HUES64 (cell line): Measurements from ENCODE around the gene RUFY3.
"Not testable (repeated sequence)": the region's sequence is repeated elsewhere in the genome, so short reads cannot be mapped to it uniquely, and the experiment has no call there.

Source experiments
- H3K27ac ChIP-seq: 2 replicates; pipeline ENCODE4 v1.7.0; 2013; ENCODE audit warnings: low read depth, low read length, inconsistent platforms
- H3K27me3 ChIP-seq: 2 replicates; pipeline ENCODE4 v1.6.1; 2013; ENCODE audit warnings: mild to moderate bottlenecking, low read length; ENCODE audit not compliant: insufficient read depth
- H3K36me3 ChIP-seq: 2 replicates; pipeline ENCODE4 v1.6.1; 2013; ENCODE audit warnings: mild to moderate bottlenecking, low read length; ENCODE audit not compliant: insufficient read depth
- H3K4me1 ChIP-seq: 2 replicates; pipeline ENCODE4 v1.6.1; 2013; ENCODE audit warnings: mild to moderate bottlenecking, low read length, moderate library complexity; ENCODE audit not compliant: insufficient read depth
- H3K4me3 ChIP-seq: 2 replicates; pipeline ENCODE4 v1.5.1; 2013; ENCODE audit warnings: mild to moderate bottlenecking, low read length, moderate library complexity
- H3K9ac ChIP-seq: 2 replicates; pipeline ENCODE4 v1.6.1; 2013; ENCODE audit warnings: mild to moderate bottlenecking, low read depth, low read length
- H3K9me3 ChIP-seq: 2 replicates; pipeline ENCODE4 v1.6.1; 2013; ENCODE audit warnings: low read depth, low read length; ENCODE audit not compliant: insufficient read depth
- WGBS: fragments of 150-250, 120-280 bp; methylation state at CpG from one replicate; pipeline ENCODE4 v1.1.7; 2013; ENCODE audit warnings: missing lambda C conversion rate; 5-methylcytosine and 5-hydroxymethylcytosine counted together

RUFY3 gene

DNA sequence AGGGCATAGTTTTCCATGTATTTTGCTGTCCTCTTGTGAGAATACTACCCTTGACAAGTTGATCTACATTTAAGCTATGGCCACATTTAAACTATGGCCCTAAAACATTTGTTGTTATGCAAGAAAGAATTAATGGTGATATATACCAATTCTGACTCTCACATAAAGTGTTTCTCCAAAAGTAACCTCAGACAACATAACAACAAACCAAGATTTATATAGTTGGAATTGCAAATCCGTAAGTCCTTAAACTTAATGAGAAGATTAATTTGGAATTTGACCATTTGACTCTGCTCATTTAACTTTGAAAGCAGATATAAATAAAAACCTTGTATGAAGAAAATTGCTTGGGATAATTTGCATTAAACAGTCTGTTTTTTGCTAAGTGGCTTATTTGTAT lies 38.9 kb downstream of the RUFY3 start:
- H3K9ac ChIP-seq, result no peak overlapping the region
- no peaks in the 10 kb centered on the region for H3K9me3 ChIP-seq
- WGBS, result no CpG with 5 or more reads among the region's 1 CpG
- no peaks in the 10 kb centered on the region for H3K4me1 ChIP-seq
- no peak overlapping the region for H3K4me3 ChIP-seq
- peaks cover 14% of the 10 kb centered on the region for H3K36me3 ChIP-seq
- no peak overlapping the region for H3K27ac ChIP-seq
- H3K27me3 ChIP-seq, result no peaks in the 10 kb centered on the region

DNA sequence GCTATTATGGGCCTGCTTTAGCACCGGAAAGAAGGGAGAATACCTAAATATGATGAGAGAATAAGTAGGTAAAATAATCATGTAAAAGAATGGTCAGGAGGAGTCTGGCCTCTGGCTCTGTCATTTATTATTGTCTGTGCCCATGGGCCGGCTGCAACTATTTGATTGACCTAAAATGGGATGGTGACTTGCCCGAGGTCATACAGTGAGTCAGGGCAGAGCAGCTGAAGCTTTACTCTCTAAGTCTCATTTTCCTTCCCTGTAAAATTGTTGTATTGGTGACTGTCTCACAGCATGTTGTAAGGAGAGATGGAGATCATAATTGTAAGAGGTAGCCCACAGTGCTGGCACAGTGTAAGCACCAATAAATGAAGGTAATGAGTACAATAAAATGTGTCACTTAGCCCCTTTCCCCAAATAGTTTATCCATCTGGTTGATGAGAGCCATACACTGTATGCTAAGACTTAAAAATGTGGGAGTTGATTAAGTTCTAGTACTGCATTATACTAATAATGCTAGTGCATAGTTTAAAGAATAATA lies 39.6 kb downstream of the RUFY3 start:
- 91% methylated on average over 3 of the region's 3 CpGs for WGBS
- no peak overlapping the region for H3K9ac ChIP-seq
- H3K36me3 ChIP-seq, result peaks cover 17% of the 10 kb centered on the region
- H3K27me3 ChIP-seq, result no peaks in the 10 kb centered on the region
- H3K4me1 ChIP-seq, result no peaks in the 10 kb centered on the region
- H3K27ac ChIP-seq, result no peak overlapping the region
- H3K4me3 ChIP-seq, result no peak overlapping the region
- no peaks in the 10 kb centered on the region for H3K9me3 ChIP-seq

DNA sequence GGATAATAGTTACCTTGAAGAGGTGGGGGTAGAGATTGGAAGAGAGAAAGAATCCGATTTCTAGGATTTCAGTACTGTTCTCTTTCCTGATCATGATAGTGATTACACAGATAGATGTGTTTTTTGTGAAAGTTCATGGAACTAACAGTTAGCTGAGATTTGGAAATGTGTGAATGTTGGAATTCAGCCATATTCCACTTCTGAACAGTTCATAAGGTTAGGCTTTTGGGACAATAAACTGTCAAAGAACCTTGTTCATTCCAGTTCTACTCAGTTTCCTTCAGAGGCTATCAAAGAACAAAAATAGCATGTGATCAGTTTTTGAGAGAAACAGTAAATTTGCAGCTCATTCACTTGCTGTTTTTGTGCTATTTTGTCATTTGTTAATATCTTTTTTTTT lies 43.6 kb downstream of the RUFY3 start:
- Histone ChIP-seq H3K4me1 (no peaks in the 10 kb centered on the region), H3K27ac (no peak overlapping the region), H3K9ac (no peak overlapping the region), H3K36me3 (peaks cover 42% of the 10 kb centered on the region), H3K4me3 (no peak overlapping the region), H3K27me3 (no peaks in the 10 kb centered on the region), H3K9me3 (no peaks in the 10 kb centered on the region)
- WGBS, result 95% methylated on average over 1 of the region's 1 CpG

DNA sequence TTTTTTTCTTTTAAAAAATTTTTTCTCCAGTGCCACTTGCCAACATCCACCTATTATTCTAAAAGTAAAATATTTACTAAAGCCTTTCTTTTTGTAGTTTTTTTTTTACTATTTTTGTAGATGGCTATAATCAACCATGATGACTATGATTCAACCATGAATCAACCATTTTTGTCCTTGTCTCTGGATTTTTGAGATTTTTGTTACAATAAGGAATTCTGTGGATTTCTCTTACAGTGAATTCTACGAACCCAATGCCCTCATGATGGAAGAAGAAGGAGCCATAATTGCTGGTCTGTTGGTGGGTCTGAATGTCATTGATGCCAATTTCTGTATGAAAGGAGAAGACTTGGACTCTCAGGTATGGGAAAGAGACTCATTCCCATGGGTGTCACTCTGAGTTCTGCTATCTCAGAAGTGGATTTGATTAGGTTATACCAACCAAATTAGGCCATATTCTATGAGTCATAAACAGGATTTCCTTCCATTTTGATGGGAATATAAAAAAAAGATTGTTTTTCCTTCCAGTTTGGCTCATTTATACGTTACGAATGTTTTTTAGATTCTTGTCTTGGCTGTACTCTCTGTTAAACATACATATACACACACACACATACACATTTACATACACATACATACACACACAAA lies 46.7 kb downstream of the RUFY3 start:
- H3K4me1 ChIP-seq, result no peaks in the 10 kb centered on the region
- no peaks in the 10 kb centered on the region for H3K9me3 ChIP-seq
- WGBS, result 94% methylated on average over 3 of the region's 3 CpGs
- H3K27ac ChIP-seq, result no peak overlapping the region
- H3K36me3 ChIP-seq, result peaks cover 50% of the 10 kb centered on the region
- no peaks in the 10 kb centered on the region for H3K27me3 ChIP-seq
- H3K9ac ChIP-seq, result no peak overlapping the region
- no peak overlapping the region for H3K4me3 ChIP-seq

DNA sequence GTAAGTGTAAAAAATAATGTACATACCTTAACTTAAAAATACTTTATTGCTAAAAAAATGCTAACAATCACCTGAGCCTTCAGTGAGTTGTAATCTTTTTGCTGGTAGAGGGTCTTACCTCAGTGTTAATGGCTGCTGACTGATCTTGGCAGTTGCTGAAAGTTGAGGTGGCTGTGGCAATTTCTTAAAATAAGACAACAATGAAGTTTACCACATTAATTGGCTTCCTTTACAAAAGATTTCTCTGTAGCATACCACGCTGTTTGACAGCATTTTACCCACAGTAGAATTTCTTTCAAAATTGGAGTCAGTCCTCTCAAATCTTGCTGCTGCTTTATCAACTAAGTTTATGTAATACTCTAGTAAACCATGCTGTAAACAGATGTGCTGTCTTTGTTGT lies 47.6 kb downstream of the RUFY3 start:
- H3K4me1 ChIP-seq, H3K27me3 ChIP-seq, H3K9me3 ChIP-seq, H3K4me3 ChIP-seq, H3K9ac ChIP-seq, H3K27ac ChIP-seq: not testable (repeated sequence)
- H3K36me3 ChIP-seq, result peaks cover 56% of the 10 kb centered on the region
- WGBS, result 100% methylated on average over 1 of the region's 1 CpG

DNA sequence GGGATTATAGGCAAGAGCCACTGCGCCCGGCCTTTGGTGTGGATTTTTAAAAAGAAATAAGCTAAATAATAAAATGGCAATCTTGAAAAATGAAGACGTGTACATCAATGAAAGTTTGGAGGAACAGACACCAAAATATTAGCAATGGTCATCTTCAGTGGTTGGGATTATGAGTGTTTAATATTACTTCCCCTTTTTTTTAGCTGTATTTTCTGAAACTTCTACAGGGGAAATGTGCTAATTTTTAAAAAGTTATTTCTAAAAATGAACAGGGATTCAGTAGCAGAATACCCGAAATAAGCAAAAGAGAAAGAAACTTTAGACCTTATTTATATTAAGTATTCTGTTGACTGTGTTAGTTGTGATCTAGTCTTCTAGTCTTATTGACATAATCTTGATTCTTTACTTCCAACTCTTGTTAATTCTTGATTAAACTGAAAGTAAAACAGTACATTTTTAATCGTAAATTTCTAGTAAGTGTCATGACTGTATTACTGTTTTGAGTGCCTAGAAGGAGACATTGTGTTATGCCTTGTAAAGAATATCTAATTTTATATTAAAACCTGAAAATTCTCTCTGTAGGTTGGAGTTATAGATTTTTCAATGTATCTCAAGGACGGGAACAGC lies 51.3 kb downstream of the RUFY3 start:
- Histone ChIP-seq H3K9ac (no peak overlapping the region), H3K4me3 (no peak overlapping the region), H3K4me1 (no peaks in the 10 kb centered on the region), H3K36me3 (peaks cover 46% of the 10 kb centered on the region), H3K9me3 (no peaks in the 10 kb centered on the region), H3K27ac (no peak overlapping the region), H3K27me3 (no peaks in the 10 kb centered on the region)
- WGBS, result 98% methylated on average over 5 of the region's 6 CpGs

DNA sequence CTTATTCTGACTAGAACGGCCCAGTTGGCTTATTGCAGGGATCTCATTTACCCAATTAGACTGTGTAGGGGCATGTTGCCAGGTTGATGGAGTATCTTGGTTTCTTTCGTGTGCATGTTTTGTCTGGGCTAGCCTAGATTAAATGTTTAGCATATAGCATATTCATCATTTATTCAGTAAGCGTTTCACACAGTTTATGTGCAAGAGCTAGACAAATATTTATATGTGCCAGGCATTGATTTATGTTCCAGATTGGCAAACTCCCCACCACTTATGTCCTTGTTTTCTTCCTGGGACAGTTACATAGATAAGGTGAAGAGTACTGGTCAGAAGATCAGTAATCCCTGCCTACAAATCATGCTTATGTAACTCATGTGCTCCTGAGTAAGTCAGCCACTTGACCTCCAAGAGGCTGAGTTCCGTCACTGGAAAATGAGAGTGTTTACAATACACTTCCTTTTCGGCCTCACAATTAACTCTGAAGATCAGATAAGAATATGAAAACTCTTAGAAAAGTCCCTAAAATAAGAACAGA lies 57.2 kb downstream of the RUFY3 start:
- no peaks in the 10 kb centered on the region for H3K27me3 ChIP-seq
- no peaks in the 10 kb centered on the region for H3K4me1 ChIP-seq
- no peak overlapping the region for H3K4me3 ChIP-seq
- WGBS, result 97% methylated on average over 2 of the region's 5 CpGs
- no peak overlapping the region for H3K9ac ChIP-seq
- H3K36me3 ChIP-seq, result peaks cover 45% of the 10 kb centered on the region
- H3K27ac ChIP-seq, result no peak overlapping the region
- H3K9me3 ChIP-seq, result no peaks in the 10 kb centered on the region

DNA sequence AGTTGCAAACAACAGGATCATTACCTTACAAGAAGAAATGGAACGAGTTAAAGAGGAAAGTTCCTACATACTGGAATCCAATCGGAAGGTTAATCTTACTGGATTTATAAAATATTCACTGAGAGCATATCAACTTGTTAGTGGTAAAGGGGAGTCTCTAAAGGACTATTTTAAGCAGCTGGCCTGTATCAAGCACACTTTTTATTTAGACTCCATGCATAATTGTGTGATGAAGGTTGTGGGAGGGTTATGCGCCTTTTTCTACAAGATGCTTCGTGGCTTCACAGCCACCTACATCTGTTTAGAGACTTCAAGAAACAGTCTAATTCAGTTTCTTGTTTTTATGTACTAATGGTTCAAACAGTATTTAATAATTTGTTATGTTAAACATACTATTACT lies 61.3 kb downstream of the RUFY3 start:
- 97% methylated on average over 4 of the region's 4 CpGs for WGBS
- no peak overlapping the region for H3K27ac ChIP-seq
- H3K4me1 ChIP-seq, result no peaks in the 10 kb centered on the region
- H3K27me3 ChIP-seq, result no peaks in the 10 kb centered on the region
- H3K9me3 ChIP-seq, result no peaks in the 10 kb centered on the region
- no peak overlapping the region for H3K9ac ChIP-seq
- H3K36me3 ChIP-seq, result peaks cover 65% of the 10 kb centered on the region
- H3K4me3 ChIP-seq, result no peak overlapping the region

DNA sequence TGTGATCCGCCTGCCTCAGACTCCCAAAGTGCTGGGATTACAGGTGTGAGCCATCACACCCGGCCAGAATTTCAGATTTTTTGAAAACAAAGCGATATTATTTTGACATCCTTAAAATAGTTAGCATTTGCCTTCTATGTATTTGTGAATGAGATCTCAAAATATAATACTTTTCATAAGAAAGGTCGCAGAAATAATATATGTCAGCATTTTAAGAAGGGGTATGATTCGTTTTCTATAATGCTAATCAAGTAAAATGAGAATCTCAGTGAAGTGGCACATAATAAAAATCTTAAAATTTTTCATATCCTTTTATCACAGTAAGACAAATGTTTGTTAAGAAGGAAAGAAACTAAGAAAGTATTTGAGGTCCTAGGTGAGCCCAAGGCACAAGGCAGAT lies 65.7 kb downstream of the RUFY3 start:
- no peaks in the 10 kb centered on the region for H3K4me1 ChIP-seq
- H3K27me3 ChIP-seq, result no peaks in the 10 kb centered on the region
- H3K36me3 ChIP-seq, result peaks cover 59% of the 10 kb centered on the region
- no peak overlapping the region for H3K9ac ChIP-seq
- H3K27ac ChIP-seq, result no peak overlapping the region
- no peak overlapping the region for H3K4me3 ChIP-seq
- no peaks in the 10 kb centered on the region for H3K9me3 ChIP-seq
- WGBS, result 92% methylated on average over 3 of the region's 5 CpGs

DNA sequence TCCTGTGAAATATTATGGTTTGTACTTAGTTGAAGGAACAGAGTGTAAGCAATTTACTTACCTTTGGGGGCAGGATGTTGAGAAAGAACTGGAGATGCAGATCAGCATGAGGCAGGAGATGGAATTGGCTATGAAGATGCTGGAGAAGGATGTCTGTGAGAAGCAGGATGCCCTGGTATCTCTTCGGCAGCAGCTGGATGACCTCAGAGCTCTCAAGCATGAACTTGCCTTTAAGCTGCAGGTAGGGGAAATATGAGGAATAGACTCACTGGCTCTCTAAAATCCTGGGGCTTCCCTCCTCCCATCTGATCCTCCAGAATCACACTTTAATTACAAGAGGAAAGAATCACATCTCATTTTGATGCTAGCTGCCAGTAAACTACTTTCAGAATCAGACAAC lies 67.0 kb downstream of the RUFY3 start:
- Histone ChIP-seq H3K4me1 (no peaks in the 10 kb centered on the region), H3K36me3 (peaks cover 55% of the 10 kb centered on the region), H3K9me3 (no peaks in the 10 kb centered on the region), H3K9ac (no peak overlapping the region), H3K27ac (no peak overlapping the region), H3K4me3 (no peak overlapping the region), H3K27me3 (no peaks in the 10 kb centered on the region)
- 100% methylated on average over 1 of the region's 1 CpG for WGBS

DNA sequence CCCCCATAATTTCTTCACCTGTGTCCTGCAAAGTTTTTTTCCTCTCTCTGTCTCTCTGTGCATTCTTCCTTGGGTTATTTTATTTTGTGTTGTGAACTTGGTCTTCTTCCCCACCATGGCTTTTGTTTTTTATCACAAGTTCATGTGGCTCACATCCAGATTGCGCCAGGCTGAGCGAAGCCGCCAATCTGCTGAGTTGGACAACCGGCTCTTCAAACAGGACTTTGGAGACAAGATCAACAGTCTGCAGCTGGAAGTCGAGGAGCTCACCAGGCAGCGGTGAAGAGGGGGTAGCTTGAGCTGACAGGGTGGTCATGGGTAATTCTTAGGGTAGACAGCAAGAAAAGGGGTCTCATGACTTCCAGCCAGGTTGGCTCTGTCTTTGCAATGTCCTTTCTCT lies 71.9 kb downstream of the RUFY3 start:
- H3K4me3 ChIP-seq, result no peak overlapping the region
- H3K27me3 ChIP-seq, result no peaks in the 10 kb centered on the region
- 97% methylated on average over 6 of the region's 6 CpGs for WGBS
- H3K4me1 ChIP-seq, result no peaks in the 10 kb centered on the region
- no peak overlapping the region for H3K27ac ChIP-seq
- H3K36me3 ChIP-seq, result peaks cover 42% of the 10 kb centered on the region
- H3K9me3 ChIP-seq, result no peaks in the 10 kb centered on the region
- H3K9ac ChIP-seq, result no peak overlapping the region
